ENCODE measurements around the gene NT5C. TPM values are rescaled to one million over a fixed set of nuclear protein-coding genes. Genes with fewer than 3 reads are reported as not detected.

The NT5C gene
- total RNA-seq, 1 donor from 2014 or later = 18.3 TPM

DNA sequence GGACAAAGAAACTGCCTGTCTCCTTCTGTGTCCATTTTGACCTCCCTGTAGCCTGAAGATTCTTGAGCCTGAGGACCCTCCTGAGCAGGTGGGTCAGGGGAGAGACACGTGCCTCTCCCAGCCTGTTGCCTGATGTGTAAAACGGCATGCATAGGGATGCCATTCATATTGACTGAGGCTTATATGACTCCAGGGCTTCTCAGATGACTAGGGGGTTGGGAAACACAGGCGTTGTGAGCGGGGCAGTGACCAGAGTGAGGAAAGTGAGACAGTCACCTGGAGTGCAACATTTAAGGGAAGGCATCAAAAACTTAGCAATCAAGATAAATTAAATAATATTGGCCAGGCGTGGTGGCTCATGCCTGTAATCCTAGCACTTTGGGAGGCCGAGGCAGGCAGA lies 48.9 kb downstream of the NT5C start:
- no peak for DNase-seq (ENCODE audit: low spot score in 2 of 2)
- TF ChIP-seq, protein P1, sequence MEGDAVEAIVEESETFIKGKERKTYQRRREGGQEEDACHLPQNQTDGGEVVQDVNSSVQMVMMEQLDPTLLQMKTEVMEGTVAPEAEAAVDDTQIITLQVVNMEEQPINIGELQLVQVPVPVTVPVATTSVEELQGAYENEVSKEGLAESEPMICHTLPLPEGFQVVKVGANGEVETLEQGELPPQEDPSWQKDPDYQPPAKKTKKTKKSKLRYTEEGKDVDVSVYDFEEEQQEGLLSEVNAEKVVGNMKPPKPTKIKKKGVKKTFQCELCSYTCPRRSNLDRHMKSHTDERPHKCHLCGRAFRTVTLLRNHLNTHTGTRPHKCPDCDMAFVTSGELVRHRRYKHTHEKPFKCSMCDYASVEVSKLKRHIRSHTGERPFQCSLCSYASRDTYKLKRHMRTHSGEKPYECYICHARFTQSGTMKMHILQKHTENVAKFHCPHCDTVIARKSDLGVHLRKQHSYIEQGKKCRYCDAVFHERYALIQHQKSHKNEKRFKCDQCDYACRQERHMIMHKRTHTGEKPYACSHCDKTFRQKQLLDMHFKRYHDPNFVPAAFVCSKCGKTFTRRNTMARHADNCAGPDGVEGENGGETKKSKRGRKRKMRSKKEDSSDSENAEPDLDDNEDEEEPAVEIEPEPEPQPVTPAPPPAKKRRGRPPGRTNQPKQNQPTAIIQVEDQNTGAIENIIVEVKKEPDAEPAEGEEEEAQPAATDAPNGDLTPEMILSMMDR (IDR thresholded peaks at IDR 0.05) = no peak
- Histone ChIP-seq H3K9me3 (no peaks in the 10 kb centered on the region), H3K27me3 (no peaks in the 10 kb centered on the region), H3K27ac (no peak overlapping the region), H3K4me3 (no peak overlapping the region), H3K4me1 (peaks cover 7 to 19% of the 10 kb centered on the region in 2 donors), H3K36me3 (no peaks in the 10 kb centered on the region)
- intact Hi-C loops (cut with DNase I) = no loop called here

DNA sequence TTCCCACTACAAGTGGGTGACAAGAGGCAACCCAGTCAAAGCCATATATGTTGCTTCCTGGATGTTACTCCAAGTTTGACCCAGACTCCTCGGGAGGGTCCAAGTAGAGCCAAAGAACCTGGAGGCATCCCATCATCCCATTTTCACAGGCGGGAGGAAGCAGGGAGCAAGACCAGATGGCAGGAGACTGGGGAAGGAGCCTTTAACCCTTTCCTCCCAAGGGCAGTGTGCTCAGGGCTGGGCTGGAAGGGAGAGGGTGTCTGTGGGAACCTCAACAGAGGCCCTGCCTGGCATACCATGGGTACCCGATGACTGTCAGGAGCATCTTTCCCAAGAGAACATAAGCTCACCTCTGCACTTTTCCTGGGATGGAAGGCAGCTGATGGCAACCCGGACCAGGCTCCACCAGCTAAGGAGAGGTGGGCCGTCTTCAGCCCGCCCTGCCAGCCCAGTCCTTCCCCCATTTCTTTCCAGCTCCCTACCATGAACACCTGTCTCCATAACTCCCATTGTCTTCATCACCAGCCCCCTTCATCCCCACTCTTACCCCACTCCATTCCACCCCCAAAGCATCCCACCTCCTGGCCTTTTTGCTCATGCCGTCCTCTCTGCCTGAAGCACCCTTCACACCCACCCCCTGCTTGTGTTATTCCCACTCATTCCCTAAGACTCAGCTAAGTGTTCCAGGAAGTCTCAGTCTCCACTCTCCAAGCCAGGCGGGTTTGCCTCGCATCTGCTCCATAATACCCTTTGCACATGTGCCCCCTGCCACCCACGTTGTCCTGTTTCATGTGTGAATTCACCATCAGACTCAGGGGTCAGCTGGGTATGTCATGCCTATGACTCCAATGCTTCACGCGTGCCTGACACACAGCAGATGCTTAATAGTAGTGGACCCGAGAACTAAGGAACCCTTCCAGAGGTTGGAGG lies 49.7 kb downstream of the NT5C start:
- no peak for DNase-seq (ENCODE audit: low spot score in 2 of 2)
- Histone ChIP-seq H3K36me3 (no peaks in the 10 kb centered on the region), H3K4me1 (peaks cover 9 to 22% of the 10 kb centered on the region in 2 donors), H3K9me3 (no peaks in the 10 kb centered on the region), H3K27ac (no peak overlapping the region), H3K4me3 (no peak overlapping the region), H3K27me3 (no peaks in the 10 kb centered on the region)
- TF ChIP-seq, protein P1 (IDR thresholded peaks at IDR 0.05) = no peak
- intact Hi-C loops (cut with DNase I) = no loop called here

Other genes starting within 250 kb of the NT5C start
- gene FADS6, start 238.1 kb downstream of the NT5C start, total RNA-seq = not detected
- gene USH1G, start 208.5 kb downstream of the NT5C start, total RNA-seq = not detected
- not detected for gene OTOP2, start 207.5 kb downstream of the NT5C start, total RNA-seq
- gene OTOP3, start 195.8 kb downstream of the NT5C start, total RNA-seq = not detected
- gene HID1, start 159.0 kb downstream of the NT5C start, total RNA-seq = 103 TPM
- gene CDR2L, start 144.1 kb downstream of the NT5C start, total RNA-seq = 54.7 TPM
- gene MRPL58, start 119.1 kb downstream of the NT5C start, total RNA-seq = 14.5 TPM
- 133 TPM for gene ATP5PD, start 84.8 kb downstream of the NT5C start, total RNA-seq
- 31.4 TPM for gene KCTD2, start 84.5 kb downstream of the NT5C start, total RNA-seq
- gene SLC16A5, start 43.8 kb downstream of the NT5C start, total RNA-seq = 101 TPM
- 1.4 TPM for gene ARMC7, start 21.8 kb downstream of the NT5C start, total RNA-seq
- gene JPT1, start 22.8 kb upstream of the NT5C start, total RNA-seq = 23.0 TPM
- 23.9 TPM for gene SUMO2, start 51.2 kb upstream of the NT5C start, total RNA-seq
- 38.1 TPM for gene NUP85, start 73.9 kb upstream of the NT5C start, total RNA-seq
- gene GGA3, start 129.9 kb upstream of the NT5C start, total RNA-seq = 84.6 TPM
- 24.1 TPM for gene MRPS7, start 130.1 kb upstream of the NT5C start, total RNA-seq
- gene MIF4GD, start 139.5 kb upstream of the NT5C start, total RNA-seq = 32.4 TPM
- 1.3 TPM for gene SLC25A19, start 157.7 kb upstream of the NT5C start, total RNA-seq